AG09309 (cell line): ENCODE measurements around the gene LCE3B.

Experiments used
- DNase-seq: peaks from one replicate; pipeline ENCODE4 v3.0.0-alpha.2; 2010; ENCODE audit warnings: low read depth
- H3K4me3 ChIP-seq: 2 replicates; pipeline ENCODE4 v1.5.1; 2011; ENCODE audit warnings: mild to moderate bottlenecking, low read depth, low read length, moderate library complexity; ENCODE audit not compliant: control insufficient read depth
- TF ChIP-seq, protein P1 (sequence below): IDR thresholded peaks from 2 replicates; pipeline ENCODE4 v1.5.1; 2011; ENCODE audit warnings: mild to moderate bottlenecking, low read depth, low read length, inconsistent platforms; ENCODE audit not compliant: insufficient read depth, control insufficient read depth; ENCODE audit errors: missing control alignments

LCE3B gene

GRCh38 chr1:152623203-152623844 is 9.7 kb downstream of the LCE3B start:
- TF ChIP-seq, protein P1, sequence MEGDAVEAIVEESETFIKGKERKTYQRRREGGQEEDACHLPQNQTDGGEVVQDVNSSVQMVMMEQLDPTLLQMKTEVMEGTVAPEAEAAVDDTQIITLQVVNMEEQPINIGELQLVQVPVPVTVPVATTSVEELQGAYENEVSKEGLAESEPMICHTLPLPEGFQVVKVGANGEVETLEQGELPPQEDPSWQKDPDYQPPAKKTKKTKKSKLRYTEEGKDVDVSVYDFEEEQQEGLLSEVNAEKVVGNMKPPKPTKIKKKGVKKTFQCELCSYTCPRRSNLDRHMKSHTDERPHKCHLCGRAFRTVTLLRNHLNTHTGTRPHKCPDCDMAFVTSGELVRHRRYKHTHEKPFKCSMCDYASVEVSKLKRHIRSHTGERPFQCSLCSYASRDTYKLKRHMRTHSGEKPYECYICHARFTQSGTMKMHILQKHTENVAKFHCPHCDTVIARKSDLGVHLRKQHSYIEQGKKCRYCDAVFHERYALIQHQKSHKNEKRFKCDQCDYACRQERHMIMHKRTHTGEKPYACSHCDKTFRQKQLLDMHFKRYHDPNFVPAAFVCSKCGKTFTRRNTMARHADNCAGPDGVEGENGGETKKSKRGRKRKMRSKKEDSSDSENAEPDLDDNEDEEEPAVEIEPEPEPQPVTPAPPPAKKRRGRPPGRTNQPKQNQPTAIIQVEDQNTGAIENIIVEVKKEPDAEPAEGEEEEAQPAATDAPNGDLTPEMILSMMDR: peak; percentile 4
- H3K4me3 ChIP-seq: no peak overlapping the region
- no peak for DNase-seq

GRCh38 chr1:152626744-152627143 is 13.1 kb downstream of the LCE3B start:
- no peak overlapping the region for H3K4me3 ChIP-seq
- no peak for DNase-seq
- TF ChIP-seq, protein P1: no peak

- DNase-seq: no peak
- no peak overlapping the region for H3K4me3 ChIP-seq
- TF ChIP-seq, protein P1: no peak
Measured at GRCh38 chr1:152630596-152630995, 17.0 kb downstream of the LCE3B start.

DNA sequence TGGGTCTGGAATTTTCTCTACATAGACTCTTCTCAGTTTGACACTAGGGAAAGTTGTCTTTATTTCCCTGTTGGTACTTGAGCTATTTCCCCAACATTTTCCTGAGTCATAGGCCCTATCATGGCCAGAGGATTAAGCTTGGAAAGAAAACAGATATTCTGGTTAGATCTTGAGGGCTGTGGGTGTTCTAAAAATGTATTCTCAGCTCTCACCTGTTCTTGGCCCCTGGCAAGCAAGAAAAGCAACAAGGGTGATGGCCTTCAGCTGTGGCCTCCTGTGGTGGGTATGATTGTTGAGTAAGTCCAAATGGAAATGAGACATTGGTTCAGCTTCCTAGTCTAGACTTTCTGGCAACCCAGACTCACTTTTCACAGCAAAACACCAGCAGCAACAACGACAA is 26.7 kb downstream of the LCE3B start:
- no peak for DNase-seq
- no peak overlapping the region for H3K4me3 ChIP-seq
- TF ChIP-seq, protein P1: no peak

DNA sequence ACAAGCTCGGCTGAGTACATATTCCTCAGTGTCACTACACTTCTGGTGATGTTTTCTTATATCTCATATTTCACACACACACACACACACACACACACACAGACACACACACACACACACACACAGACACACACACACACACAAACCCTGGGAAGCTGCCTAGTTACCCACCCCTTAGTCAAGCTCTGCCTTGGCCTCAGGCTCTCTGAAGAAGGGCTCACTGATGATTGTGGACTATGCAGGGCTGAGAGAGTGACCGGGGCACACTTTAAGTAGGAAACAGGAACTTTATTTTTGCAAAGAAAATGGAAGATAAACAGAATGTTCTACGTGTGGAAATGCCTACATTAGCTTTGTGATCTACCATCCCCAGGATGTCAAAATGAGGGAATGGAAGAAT is 30.3 kb downstream of the LCE3B start:
- H3K4me3 ChIP-seq: no peak overlapping the region
- DNase-seq: no peak
- TF ChIP-seq, protein P1: no peak

GRCh38 chr1:152645146-152645545 is 31.5 kb downstream of the LCE3B start:
- TF ChIP-seq, protein P1: no peak
- no peak for DNase-seq
- no peak overlapping the region for H3K4me3 ChIP-seq
